ENCODE measurements around the gene DOCK2. TPM values are rescaled to one million over a fixed set of nuclear protein-coding genes. Genes with fewer than 3 reads are reported as not detected.

DOCK2 gene
- total RNA-seq, 4 donors from 2014 or later: 2.3 to 11.2 (median 3.2) TPM

GRCh38 chr5:169989365-169989764 is 352.3 kb downstream of the DOCK2 start:
- TF ChIP-seq POLR2A (IDR thresholded peaks at IDR 0.05): no peak
- TF ChIP-seq CTCF (IDR thresholded peaks at IDR 0.05): no peak
- no peak for TF ChIP-seq EP300 (IDR thresholded peaks at IDR 0.05)
- TF ChIP-seq POLR2AphosphoS5 (IDR thresholded peaks at IDR 0.05): no peak
- Histone ChIP-seq H3K4me3 (no peak overlapping the region), H3K27ac (no peak overlapping the region), H3K4me1 (no peaks in the 10 kb centered on the region), H3K9me3 (no peaks in the 10 kb centered on the region), H3K36me3 (no peaks in the 10 kb centered on the region), H3K27me3 (peaks cover 5% of the 10 kb centered on the region)
- no peak for DNase-seq (ENCODE audit: low spot score in 2 of 2)
- WGBS: 40% methylated on average over 1 of the region's 1 CpG

GRCh38 chr5:169991115-169991869 is 354.2 kb downstream of the DOCK2 start:
- no peak overlapping the region for H3K4me3 ChIP-seq
- no peaks in the 10 kb centered on the region for H3K9me3 ChIP-seq
- no peak for TF ChIP-seq EP300 (IDR thresholded peaks at IDR 0.05)
- TF ChIP-seq POLR2AphosphoS5 (IDR thresholded peaks at IDR 0.05): no peak
- TF ChIP-seq CTCF (IDR thresholded peaks at IDR 0.05): no peak
- TF ChIP-seq POLR2A (IDR thresholded peaks at IDR 0.05): no peak
- no peaks in the 10 kb centered on the region for H3K36me3 ChIP-seq
- no peaks in the 10 kb centered on the region for H3K4me1 ChIP-seq
- DNase-seq (ENCODE audit: low spot score in 2 of 2): no peak
- H3K27me3 ChIP-seq: peaks cover 5% of the 10 kb centered on the region
- no peak overlapping the region for H3K27ac ChIP-seq
- 87% methylated on average over 6 of the region's 8 CpGs for WGBS

GRCh38 chr5:169992789-169993484 is 355.9 kb downstream of the DOCK2 start:
- DNase-seq (ENCODE audit: low spot score in 2 of 2): no peak
- no peak overlapping the region for H3K4me3 ChIP-seq
- peaks cover 5% of the 10 kb centered on the region for H3K27me3 ChIP-seq
- no peaks in the 10 kb centered on the region for H3K36me3 ChIP-seq
- WGBS: 88% methylated on average over 2 of the region's 2 CpGs
- TF ChIP-seq POLR2AphosphoS5 (IDR thresholded peaks at IDR 0.05): no peak
- TF ChIP-seq CTCF (IDR thresholded peaks at IDR 0.05): no peak
- no peak for TF ChIP-seq POLR2A (IDR thresholded peaks at IDR 0.05)
- TF ChIP-seq EP300 (IDR thresholded peaks at IDR 0.05): no peak
- H3K4me1 ChIP-seq: no peaks in the 10 kb centered on the region
- H3K9me3 ChIP-seq: no peaks in the 10 kb centered on the region
- no peak overlapping the region for H3K27ac ChIP-seq

GRCh38 chr5:169993485-169993790 is 356.4 kb downstream of the DOCK2 start:
- TF ChIP-seq POLR2A (IDR thresholded peaks at IDR 0.05) (no peak), POLR2AphosphoS5 (IDR thresholded peaks at IDR 0.05) (no peak), EP300 (IDR thresholded peaks at IDR 0.05) (no peak), CTCF (IDR thresholded peaks at IDR 0.05) (no peak)
- no peak for DNase-seq (ENCODE audit: low spot score in 2 of 2)
- no peaks in the 10 kb centered on the region for H3K4me1 ChIP-seq

GRCh38 chr5:169997798-169998197 is 360.7 kb downstream of the DOCK2 start:
- TF ChIP-seq EP300 (IDR thresholded peaks at IDR 0.05) (no peak), CTCF (IDR thresholded peaks at IDR 0.05) (no peak), POLR2A (IDR thresholded peaks at IDR 0.05) (no peak), POLR2AphosphoS5 (IDR thresholded peaks at IDR 0.05) (no peak)
- 77% methylated on average over 3 of the region's 3 CpGs for WGBS
- no peak for DNase-seq (ENCODE audit: low spot score in 2 of 2)
- no peaks in the 10 kb centered on the region for H3K9me3 ChIP-seq
- H3K4me3 ChIP-seq: no peak overlapping the region
- H3K27ac ChIP-seq: no peak overlapping the region
- no peaks in the 10 kb centered on the region for H3K36me3 ChIP-seq
- no peaks in the 10 kb centered on the region for H3K4me1 ChIP-seq
- peaks cover 5% of the 10 kb centered on the region for H3K27me3 ChIP-seq

More at GRCh38 chr5:169993485-169993790, 356.4 kb downstream of the DOCK2 start:
- Histone ChIP-seq H3K4me3 (no peak overlapping the region), H3K36me3 (no peaks in the 10 kb centered on the region), H3K27me3 (peaks cover 5% of the 10 kb centered on the region), H3K9me3 (no peaks in the 10 kb centered on the region), H3K27ac (no peak overlapping the region)
- WGBS: 47% methylated on average over 2 of the region's 2 CpGs
